B cell (primary cell): Measurements from ENCODE around the gene PPM1M.

Experiments
- EZH2 ChIP-seq: IDR thresholded peaks from 2 replicates; pipeline ENCODE4 v1.6.1; 2012; ENCODE audit warnings: borderline replicate concordance, low read depth, mild to moderate bottlenecking, moderate library complexity, low read length; ENCODE audit not compliant: insufficient read depth, poor library complexity, severe bottlenecking
- TF ChIP-seq, protein P1 (sequence below): fragments of 200-600 bp; IDR thresholded peaks from one replicate; pipeline ENCODE4 v1.8.0; 2022; ENCODE audit warnings: antibody characterized with exemption, mild to moderate bottlenecking

GRCh38 chr3:52210037-52210436 is 35.5 kb upstream of the PPM1M start:
- TF ChIP-seq EZH2, result no peak
- TF ChIP-seq, protein P1, sequence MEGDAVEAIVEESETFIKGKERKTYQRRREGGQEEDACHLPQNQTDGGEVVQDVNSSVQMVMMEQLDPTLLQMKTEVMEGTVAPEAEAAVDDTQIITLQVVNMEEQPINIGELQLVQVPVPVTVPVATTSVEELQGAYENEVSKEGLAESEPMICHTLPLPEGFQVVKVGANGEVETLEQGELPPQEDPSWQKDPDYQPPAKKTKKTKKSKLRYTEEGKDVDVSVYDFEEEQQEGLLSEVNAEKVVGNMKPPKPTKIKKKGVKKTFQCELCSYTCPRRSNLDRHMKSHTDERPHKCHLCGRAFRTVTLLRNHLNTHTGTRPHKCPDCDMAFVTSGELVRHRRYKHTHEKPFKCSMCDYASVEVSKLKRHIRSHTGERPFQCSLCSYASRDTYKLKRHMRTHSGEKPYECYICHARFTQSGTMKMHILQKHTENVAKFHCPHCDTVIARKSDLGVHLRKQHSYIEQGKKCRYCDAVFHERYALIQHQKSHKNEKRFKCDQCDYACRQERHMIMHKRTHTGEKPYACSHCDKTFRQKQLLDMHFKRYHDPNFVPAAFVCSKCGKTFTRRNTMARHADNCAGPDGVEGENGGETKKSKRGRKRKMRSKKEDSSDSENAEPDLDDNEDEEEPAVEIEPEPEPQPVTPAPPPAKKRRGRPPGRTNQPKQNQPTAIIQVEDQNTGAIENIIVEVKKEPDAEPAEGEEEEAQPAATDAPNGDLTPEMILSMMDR, result no peak
